Activated naive CD8-positive, alpha-beta T cell treated with anti-CD3 and anti-CD28 coated beads, Interleukin-2, amount 50 U/mL, for 24 hours (primary cell): ENCODE measurements around the gene FAM240A.

ENCODE experiments used
- ATAC-seq: fragments of 150-1000 bp; cut with Tn5 transposase; one replicate; pipeline ENCODE4 v1.10.0; 2021
- DNase-seq: peaks from one replicate; pipeline ENCODE4 v3.0.0; 2021
- H3K27ac Mint-ChIP-seq: one replicate; pipeline ENCODE4 v1.8.0; 2021; ENCODE audit warnings: mild to moderate bottlenecking, mixed read lengths
- H3K27me3 Mint-ChIP-seq: one replicate; pipeline ENCODE4 v1.8.0; 2021; ENCODE audit warnings: mixed read lengths
- H3K36me3 Mint-ChIP-seq: one replicate; pipeline ENCODE4 v1.8.0; 2021; ENCODE audit warnings: low read depth, mixed read lengths
- H3K4me1 Mint-ChIP-seq: one replicate; pipeline ENCODE4 v1.8.0; 2021; ENCODE audit warnings: mixed read lengths
- H3K4me3 Mint-ChIP-seq: one replicate; pipeline ENCODE4 v1.8.0; 2021; ENCODE audit warnings: mild to moderate bottlenecking, moderate library complexity, mixed read lengths
- H3K9me3 Mint-ChIP-seq: one replicate; pipeline ENCODE4 v1.8.0; 2021; ENCODE audit warnings: mixed read lengths

The FAM240A gene

DNA sequence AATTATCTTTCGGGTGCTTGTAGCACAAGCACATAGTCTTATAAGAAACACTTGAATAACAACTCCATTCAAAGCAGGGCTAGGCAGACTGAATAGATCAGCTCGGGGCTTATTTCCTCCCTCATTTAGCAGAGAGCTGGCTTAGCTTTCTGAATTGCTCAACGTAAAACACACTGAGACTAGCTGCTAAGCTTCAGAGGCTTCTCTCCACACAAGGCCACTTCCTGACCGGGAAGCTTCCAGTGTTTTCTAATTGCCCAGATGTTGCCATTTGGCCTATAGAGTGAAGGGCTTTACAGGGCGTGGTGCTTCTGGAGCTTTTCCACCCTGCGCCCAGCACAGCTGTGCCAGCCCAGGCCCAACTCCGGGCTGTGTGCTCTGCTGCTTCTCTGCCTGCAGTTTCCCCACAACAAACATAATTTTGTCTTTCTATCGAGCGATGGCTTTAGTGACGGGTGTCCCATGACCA is 16.6 kb downstream of the FAM240A start:
- Mint-ChIP-seq H3K27ac (no peak overlapping the region), H3K36me3 (no peaks in the 10 kb centered on the region), H3K27me3 (no peaks in the 10 kb centered on the region), H3K4me3 (no peak overlapping the region), H3K9me3 (no peaks in the 10 kb centered on the region), H3K4me1 (peaks cover 12% of the 10 kb centered on the region)
- DNase-seq (no peak), ATAC-seq (no peak)

DNA sequence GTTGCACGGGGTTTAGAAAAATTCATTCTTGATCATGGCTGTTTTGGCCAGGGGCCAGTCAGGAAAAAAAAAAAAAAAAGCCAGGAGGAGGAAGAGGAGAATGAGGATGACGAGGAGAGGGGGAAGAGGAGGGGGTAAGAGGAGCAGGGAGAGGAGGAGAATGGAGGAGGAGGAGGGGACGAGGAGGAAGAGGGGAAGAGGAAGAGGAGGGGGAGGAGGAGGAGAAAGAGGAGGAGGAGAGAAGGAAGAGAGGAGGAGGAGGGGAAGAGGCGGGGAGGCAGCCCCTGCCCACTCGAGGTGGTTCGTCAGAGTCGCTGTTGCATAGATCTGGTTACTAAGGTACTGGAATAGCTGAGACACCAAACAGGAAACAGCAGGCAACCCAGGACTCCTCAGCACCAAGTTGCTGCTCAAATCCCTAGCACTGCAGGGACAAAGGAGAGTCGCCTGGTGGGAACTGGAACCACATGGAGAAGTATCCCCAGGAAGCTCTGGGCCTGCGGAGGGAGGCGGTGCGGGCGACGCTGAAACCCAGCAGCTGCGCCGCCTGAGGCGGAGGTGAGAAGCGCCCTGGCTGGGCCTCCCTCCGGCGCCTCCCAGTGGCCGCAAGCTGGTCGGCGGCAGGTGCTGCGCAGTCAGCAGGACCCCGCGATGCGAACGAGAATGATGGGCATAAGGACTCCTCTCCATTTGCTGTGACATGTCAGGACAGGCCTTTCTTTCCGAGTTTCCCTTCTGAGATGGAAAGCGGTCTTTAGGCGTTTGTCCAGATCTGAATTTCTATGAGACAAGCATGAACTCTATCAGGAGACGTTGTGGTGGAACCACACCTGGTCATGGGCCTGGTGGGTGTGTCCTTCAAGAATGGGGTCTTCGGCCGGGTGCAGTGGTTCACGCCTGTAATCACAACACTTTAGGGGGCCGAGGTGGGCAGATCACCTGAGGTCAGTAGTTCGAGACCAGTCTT is 17.5 kb downstream of the FAM240A start:
- ATAC-seq (peak; percentile 95), DNase-seq (peak; percentile 83)
- Mint-ChIP-seq H3K4me1 (peaks cover 12% of the 10 kb centered on the region), H3K9me3 (no peaks in the 10 kb centered on the region), H3K27me3 (no peaks in the 10 kb centered on the region), H3K27ac (no peak overlapping the region), H3K36me3 (no peaks in the 10 kb centered on the region), H3K4me3 (no peak overlapping the region)

DNA sequence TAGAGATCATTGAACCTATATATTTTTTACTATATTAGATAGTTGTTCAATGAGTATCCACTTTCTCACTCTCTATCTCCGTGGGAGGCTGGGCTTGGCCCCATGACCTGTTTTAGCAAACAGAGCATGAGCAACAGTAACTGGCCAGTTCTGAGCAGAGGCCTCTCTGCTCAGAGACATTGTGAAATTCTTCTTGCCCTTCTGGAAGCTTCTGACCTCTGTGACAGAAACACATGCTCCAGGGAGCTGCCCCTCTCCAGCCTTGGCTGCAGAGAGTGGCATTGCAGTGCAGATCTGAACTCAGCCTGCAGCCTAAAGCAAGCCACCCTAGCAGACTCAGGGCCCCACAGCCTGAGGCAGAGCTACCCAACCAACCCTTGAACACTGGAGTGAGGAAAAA is 20.5 kb downstream of the FAM240A start:
- H3K27ac Mint-ChIP-seq = no peak overlapping the region
- H3K9me3 Mint-ChIP-seq = no peaks in the 10 kb centered on the region
- peaks cover 12% of the 10 kb centered on the region for H3K4me1 Mint-ChIP-seq
- no peaks in the 10 kb centered on the region for H3K36me3 Mint-ChIP-seq
- no peak overlapping the region for H3K4me3 Mint-ChIP-seq
- ATAC-seq = no peak
- DNase-seq = no peak
- peaks cover 2% of the 10 kb centered on the region for H3K27me3 Mint-ChIP-seq

DNA sequence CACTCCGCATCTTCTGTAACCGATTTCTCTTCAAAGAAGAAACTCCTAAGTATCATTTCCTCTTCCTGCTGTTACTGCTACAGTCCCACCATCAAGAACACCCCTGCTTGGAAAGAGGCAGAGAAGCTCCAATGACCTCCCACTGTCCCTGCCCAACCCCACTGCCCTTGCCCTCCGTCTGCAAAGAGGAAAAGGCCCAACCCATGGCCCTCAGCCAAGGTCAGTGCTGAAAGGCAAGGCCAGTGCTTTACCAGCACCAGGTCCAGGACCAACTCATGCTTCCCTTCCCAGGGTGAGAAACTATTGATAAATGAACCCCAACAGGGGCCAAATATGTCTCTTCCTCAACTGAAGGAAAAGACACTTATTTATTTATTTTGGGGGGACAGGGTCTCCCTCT is 22.5 kb downstream of the FAM240A start:
- DNase-seq = no peak
- peaks cover 2% of the 10 kb centered on the region for H3K27me3 Mint-ChIP-seq

DNA sequence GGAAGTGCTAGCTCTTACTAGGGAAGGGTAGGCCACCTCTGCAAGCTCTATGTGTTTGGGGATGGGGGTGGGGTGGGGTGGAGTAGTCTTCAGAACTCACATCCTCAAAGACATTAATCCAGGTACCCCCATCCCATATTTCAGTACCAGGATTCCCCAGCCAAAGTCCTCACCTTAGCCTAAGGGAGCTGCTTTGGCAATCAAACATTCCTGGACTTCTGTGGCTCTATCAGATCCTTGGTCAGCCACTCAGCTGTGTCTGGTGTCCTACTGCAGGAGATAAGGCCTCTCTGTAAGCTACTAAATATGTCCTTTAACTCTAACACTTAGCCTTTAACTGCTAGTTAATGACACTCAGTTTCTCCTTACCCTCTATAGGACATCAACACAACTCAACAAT is 26.9 kb downstream of the FAM240A start:
- no peak overlapping the region for H3K4me3 Mint-ChIP-seq
- H3K36me3 Mint-ChIP-seq = no peaks in the 10 kb centered on the region
- no peaks in the 10 kb centered on the region for H3K4me1 Mint-ChIP-seq
- no peak overlapping the region for H3K27ac Mint-ChIP-seq
- no peak for DNase-seq
- H3K9me3 Mint-ChIP-seq = peaks cover 17% of the 10 kb centered on the region
- no peak for ATAC-seq
- H3K27me3 Mint-ChIP-seq = peaks cover 10% of the 10 kb centered on the region

More for the DNA sequence above, 22.5 kb downstream of the FAM240A start:
- Mint-ChIP-seq H3K27ac (no peak overlapping the region), H3K4me1 (peaks cover 5% of the 10 kb centered on the region), H3K9me3 (no peaks in the 10 kb centered on the region), H3K4me3 (no peak overlapping the region), H3K36me3 (no peaks in the 10 kb centered on the region)
- no peak for ATAC-seq

DNA sequence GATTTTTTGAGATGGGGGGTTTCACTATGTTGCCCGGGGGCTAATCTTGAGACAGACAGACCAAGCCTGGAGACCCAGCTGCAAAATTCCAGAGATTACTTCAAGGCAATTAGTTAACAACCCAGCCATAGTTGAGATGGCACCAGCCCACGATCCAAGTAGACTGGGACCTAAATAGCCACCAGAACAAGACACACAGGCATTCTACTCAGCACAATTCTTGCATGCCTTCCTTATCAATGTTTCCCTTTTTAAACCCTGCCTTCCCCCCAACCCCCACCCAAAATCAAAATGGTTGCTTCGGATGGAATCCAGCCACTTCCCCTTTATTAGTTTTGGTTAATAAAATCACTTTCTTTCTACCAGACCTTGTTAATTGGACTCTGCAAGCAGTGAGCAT is 28.6 kb downstream of the FAM240A start:
- Mint-ChIP-seq H3K36me3 (no peaks in the 10 kb centered on the region), H3K27me3 (peaks cover 10% of the 10 kb centered on the region), H3K4me1 (no peaks in the 10 kb centered on the region), H3K27ac (no peak overlapping the region), H3K4me3 (no peak overlapping the region), H3K9me3 (peaks cover 17% of the 10 kb centered on the region)
- no peak for ATAC-seq
- no peak for DNase-seq

DNA sequence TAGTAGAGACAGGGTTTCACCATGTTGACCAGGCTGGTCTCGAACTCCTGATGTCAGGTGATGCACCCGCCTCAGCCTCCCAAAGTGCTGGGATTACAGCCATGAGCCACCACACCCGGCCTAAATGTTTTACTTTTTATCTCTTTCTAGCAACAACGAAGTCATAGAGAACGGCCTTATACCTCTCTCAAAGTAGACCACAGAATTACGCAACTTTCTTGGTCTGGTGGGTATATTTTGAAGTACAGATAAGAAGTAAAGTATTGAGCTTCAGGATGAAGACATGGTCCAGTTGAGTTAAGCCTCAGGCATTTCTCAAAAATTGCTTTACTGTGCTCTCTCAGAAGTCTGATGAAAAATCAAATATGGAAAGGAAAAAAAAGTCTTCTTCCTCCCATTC is 30.6 kb downstream of the FAM240A start:
- ATAC-seq (no peak), DNase-seq (no peak)
- H3K9me3 Mint-ChIP-seq = peaks cover 17% of the 10 kb centered on the region
- no peak overlapping the region for H3K27ac Mint-ChIP-seq
- H3K4me3 Mint-ChIP-seq = no peak overlapping the region
- H3K27me3 Mint-ChIP-seq = peaks cover 10% of the 10 kb centered on the region
- no peaks in the 10 kb centered on the region for H3K4me1 Mint-ChIP-seq
- H3K36me3 Mint-ChIP-seq = no peaks in the 10 kb centered on the region

DNA sequence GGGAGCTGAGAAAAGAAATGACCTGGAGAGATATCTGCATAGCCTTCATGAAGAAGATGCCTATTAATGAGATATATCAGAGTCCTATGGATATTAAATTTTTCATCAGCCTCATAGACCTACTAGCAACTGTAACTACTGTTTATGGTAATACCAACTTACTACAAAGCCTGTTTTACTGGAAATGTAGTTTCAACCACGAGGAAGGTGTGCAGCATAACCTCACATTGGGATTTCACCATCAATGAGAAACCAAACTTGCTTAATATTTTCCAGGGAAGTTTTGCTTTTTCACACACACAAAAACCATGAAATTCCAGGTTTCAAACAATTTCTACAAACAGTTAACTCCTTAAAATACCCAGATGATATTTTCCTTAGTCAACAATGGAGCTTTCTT is 31.4 kb downstream of the FAM240A start:
- Mint-ChIP-seq H3K9me3 (peaks cover 17% of the 10 kb centered on the region), H3K4me1 (no peaks in the 10 kb centered on the region), H3K4me3 (no peak overlapping the region), H3K36me3 (no peaks in the 10 kb centered on the region), H3K27ac (no peak overlapping the region), H3K27me3 (peaks cover 12% of the 10 kb centered on the region)
- ATAC-seq = no peak
- DNase-seq = no peak

DNA sequence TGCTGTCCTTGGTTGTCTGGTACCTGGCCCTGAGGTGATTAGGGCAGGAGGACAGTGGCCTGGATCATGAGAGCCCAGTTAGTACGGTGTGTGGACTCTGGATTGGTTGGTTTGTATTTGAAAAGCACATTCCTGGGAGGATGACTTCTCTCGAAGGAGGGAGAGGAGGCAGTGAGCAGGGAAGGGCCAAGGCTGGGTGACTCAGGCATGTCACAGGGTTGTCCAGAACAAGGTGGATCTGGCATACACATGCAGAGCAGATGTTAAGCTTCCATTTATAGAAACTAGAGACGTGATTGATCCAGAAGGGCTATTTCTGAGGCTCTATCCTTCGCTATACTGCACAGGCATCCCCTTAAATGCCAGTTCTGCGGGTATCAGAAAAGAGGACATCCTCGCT is 34.4 kb downstream of the FAM240A start:
- no peak overlapping the region for H3K4me3 Mint-ChIP-seq
- H3K9me3 Mint-ChIP-seq = peaks cover 4% of the 10 kb centered on the region
- no peaks in the 10 kb centered on the region for H3K4me1 Mint-ChIP-seq
- ATAC-seq (no peak), DNase-seq (no peak)
- H3K27me3 Mint-ChIP-seq = peaks cover 13% of the 10 kb centered on the region
- no peak overlapping the region for H3K27ac Mint-ChIP-seq
- no peaks in the 10 kb centered on the region for H3K36me3 Mint-ChIP-seq

DNA sequence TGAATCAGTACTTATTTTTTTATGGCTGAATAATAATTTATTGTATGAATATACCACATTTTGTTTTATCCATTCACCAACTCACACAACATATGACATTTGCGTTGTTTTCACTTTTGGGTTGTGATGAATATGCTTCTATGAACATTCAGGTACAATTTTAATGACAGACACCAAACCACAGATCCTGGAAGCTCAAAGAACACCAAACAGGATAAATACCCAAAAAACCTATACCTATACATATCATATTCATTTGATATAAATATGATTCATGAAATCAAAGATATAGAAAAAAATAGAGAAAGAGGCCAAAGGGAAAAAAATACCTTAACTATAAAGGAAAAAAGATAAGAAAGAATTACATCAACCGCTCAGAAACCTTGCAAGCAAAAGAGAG is 35.8 kb downstream of the FAM240A start:
- no peak for DNase-seq
- peaks cover 11% of the 10 kb centered on the region for H3K27me3 Mint-ChIP-seq
- no peak overlapping the region for H3K27ac Mint-ChIP-seq
- peaks cover 11% of the 10 kb centered on the region for H3K9me3 Mint-ChIP-seq
- H3K36me3 Mint-ChIP-seq = no peaks in the 10 kb centered on the region
- ATAC-seq = no peak
- no peaks in the 10 kb centered on the region for H3K4me1 Mint-ChIP-seq
- H3K4me3 Mint-ChIP-seq = no peak overlapping the region

DNA sequence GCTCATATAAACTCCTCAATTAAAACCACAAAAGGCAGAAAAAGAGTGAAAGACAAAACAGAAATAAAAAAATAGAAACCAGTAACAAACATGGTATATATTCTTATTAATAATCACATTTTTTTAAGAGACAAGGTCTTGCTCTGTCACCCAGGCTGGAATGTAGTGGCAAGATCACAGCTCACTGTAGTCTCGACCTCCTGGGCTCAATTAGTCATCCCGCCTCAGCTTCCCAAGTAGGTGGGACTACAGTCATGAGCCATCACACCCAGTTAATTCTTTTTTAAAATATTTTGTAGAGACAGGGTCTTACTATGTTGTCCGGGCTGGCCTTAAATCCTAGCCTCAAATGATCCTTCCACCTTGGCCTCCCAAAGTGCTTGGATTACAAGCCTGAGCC is 37.1 kb downstream of the FAM240A start:
- Mint-ChIP-seq H3K27me3 (peaks cover 11% of the 10 kb centered on the region), H3K4me3 (no peak overlapping the region), H3K9me3 (peaks cover 11% of the 10 kb centered on the region), H3K36me3 (no peaks in the 10 kb centered on the region), H3K4me1 (no peaks in the 10 kb centered on the region), H3K27ac (no peak overlapping the region)
- DNase-seq (no peak), ATAC-seq (no peak)

DNA sequence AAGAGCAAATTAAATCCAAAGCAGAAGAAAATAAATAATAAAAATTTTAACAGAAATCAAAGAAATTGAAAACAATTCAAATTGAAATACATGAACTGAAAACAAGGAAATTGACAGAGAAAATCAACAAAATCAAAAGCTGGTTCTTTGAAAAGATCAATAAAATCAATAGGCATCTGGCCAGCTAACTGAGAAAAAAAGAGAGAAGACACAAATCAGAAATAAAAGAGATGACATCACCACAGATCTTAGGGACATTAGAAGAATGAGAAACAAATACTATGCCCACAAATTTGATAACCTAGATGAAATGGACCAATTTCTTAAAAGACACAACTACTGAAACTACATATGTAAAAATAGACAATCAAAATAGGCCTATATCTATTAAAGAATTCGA is 38.8 kb downstream of the FAM240A start:
- ATAC-seq (no peak), DNase-seq (no peak)
- H3K36me3 Mint-ChIP-seq = no peaks in the 10 kb centered on the region
- H3K27me3 Mint-ChIP-seq = peaks cover 10% of the 10 kb centered on the region
- no peak overlapping the region for H3K27ac Mint-ChIP-seq
- no peaks in the 10 kb centered on the region for H3K4me1 Mint-ChIP-seq
- H3K4me3 Mint-ChIP-seq = no peak overlapping the region
- H3K9me3 Mint-ChIP-seq = peaks cover 11% of the 10 kb centered on the region

DNA sequence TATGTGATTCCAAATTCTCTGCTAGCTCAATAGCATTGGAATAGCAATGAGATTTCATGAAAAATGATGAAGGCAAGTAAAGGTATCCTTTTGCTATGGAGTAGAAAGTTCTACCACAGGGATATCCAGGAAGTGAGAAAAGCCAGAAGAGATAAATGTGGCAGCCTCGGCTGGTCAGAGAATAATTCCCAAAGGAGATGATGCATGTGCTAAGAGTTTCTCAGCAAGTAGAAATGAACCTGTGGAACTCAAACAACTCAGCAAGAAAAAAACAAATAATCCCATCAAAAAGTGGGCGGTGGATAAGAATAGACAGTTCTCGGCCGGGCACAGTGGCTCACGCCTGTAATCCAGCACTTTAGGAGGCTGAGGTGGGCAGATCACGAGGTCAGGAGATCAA is 42.9 kb downstream of the FAM240A start:
- Mint-ChIP-seq H3K4me1 (no peaks in the 10 kb centered on the region), H3K27me3 (peaks cover 7% of the 10 kb centered on the region), H3K4me3 (no peak overlapping the region), H3K9me3 (peaks cover 11% of the 10 kb centered on the region), H3K36me3 (no peaks in the 10 kb centered on the region), H3K27ac (no peak overlapping the region)
- no peak for ATAC-seq
- DNase-seq = no peak

DNA sequence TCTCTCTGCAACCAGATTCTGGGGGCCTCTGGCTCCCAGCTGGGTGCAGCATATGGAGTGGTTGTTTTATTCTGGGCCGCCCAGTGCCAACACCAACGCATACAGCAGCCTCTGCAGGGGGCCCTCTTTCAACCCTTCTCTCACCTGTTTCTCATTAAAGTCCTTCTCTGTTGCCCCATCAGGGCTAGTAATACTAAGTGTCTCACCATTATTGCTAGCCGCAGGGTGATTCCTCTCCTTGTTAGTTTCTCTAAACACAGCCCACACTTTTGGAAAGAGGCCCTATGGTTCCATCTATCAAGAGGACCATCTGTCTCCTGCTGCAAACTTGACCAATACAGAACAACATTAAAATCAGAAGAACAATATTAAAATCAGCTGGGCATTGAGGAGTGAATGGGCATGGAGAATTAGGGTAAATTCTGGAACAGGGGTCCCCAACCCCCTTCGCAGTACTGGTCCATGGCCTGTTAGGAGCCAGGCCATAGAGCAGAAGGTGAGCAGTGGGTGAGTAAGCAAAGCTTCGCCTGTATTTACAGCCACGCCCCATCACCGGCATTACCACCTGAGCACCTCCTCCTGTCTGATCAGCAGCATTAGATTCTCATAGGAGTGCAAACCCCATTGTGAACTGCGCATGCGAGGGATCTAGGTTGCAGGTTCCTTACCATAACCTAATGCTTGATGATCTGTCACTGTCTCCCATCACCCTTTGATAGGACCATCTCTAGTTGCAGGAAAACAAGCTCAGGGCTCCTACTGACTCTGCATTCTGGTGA is 44.6 kb downstream of the FAM240A start:
- DNase-seq (no peak), ATAC-seq (no peak)
- Mint-ChIP-seq H3K27ac (no peak overlapping the region), H3K4me3 (no peak overlapping the region), H3K27me3 (peaks cover 4% of the 10 kb centered on the region), H3K9me3 (peaks cover 6% of the 10 kb centered on the region), H3K4me1 (no peaks in the 10 kb centered on the region), H3K36me3 (no peaks in the 10 kb centered on the region)

DNA sequence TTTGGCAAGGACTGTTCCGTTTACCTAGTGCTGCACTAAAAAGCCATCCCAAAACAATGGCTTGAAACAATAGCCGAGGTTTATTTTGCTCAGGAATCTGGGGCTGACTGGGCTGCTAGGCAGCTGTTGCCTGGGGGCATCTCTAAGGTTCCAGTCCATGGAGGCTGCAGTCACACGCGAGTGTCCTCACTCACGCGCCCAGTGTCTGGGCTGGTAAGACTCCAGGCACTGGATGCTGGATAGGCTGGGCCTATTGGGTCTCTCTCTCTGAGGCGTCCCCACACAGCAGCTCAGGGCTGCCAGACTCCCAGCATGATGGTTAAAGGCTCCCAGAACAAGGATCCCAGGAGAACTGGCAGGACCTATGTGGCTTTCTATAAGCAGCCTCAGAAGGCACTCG is 47.0 kb downstream of the FAM240A start:
- Mint-ChIP-seq H3K4me1 (no peaks in the 10 kb centered on the region), H3K4me3 (no peak overlapping the region), H3K36me3 (no peaks in the 10 kb centered on the region), H3K27ac (no peak overlapping the region), H3K9me3 (no peaks in the 10 kb centered on the region), H3K27me3 (no peaks in the 10 kb centered on the region)
- DNase-seq = no peak
- no peak for ATAC-seq
